Vagina (tissue), 2 donors: ENCODE data around the gene TRIM33. TPM values are rescaled to one million over a fixed set of nuclear protein-coding genes. Genes with fewer than 3 reads are reported as not detected.

ENCODE experiments used
- DNase-seq, 2 donors: peaks; one replicate each; pipeline ENCODE4 v3.0.0-alpha.2; 2017; ENCODE audit errors: extremely low spot score in 2 of 2
- H3K27ac ChIP-seq: fragments of 200-600 bp; sonication (generic); one replicate; pipeline ENCODE4 v1.5.1; 2019
- H3K27me3 ChIP-seq: fragments of 200-600 bp; sonication (generic); one replicate; pipeline ENCODE4 v1.5.1; 2019
- H3K36me3 ChIP-seq, 2 donors: fragments of 200-600 bp; sonication (generic); one replicate each; pipeline ENCODE4 v1.5.1; 2017 to 2019
- H3K4me1 ChIP-seq: fragments of 200-600 bp; sonication (generic); one replicate; pipeline ENCODE4 v1.5.1; 2019
- H3K4me3 ChIP-seq, 2 donors: fragments of 200-600 bp; sonication (generic); 1 replicate in 1 of 2; 2 replicates in 1 of 2; pipeline ENCODE4 v1.5.1; 2016 to 2019
- H3K9me3 ChIP-seq: fragments of 200-600 bp; sonication (generic); one replicate; pipeline ENCODE4 v1.5.1; 2019
- CTCF ChIP-seq, 3 experiments: fragments of 450-650 bp in 2 of 3; fragments of 200-600 bp in 1 of 3; sonication (generic) in 1 of 3; IDR thresholded peaks; one replicate each; pipeline ENCODE4 v1.5.1; 2017 to 2019; ENCODE audit warnings: antibody characterized with exemption in 3 of 3, mild to moderate bottlenecking in 2 of 3, moderate library complexity in 2 of 3
- POLR2A ChIP-seq, 2 donors: fragments of 450-650 bp; IDR thresholded peaks; one replicate each; pipeline ENCODE4 v1.6.1; 2017; ENCODE audit warnings: antibody characterized with exemption in 2 of 2, mild to moderate bottlenecking in 2 of 2, moderate library complexity in 2 of 2
- POLR2AphosphoS5 ChIP-seq, 2 donors: sonication (generic); formaldehyde crosslinking; IDR thresholded peaks; one replicate each; pipeline ENCODE4 v1.9.0; 2017; ENCODE audit warnings: antibody characterized with exemption in 2 of 2, mild to moderate bottlenecking in 2 of 2, low read depth in 1 of 2; ENCODE audit not compliant: insufficient read depth in 1 of 2
- intact Hi-C: fragments of 100-400 bp; cut with DNase I; formaldehyde crosslinking; loops from one replicate; pipeline ENCODE4 v1.15.1; 2023
- total RNA-seq: library from RNA; depleted of rRNA; stranded (reverse); fragments of >200 nt; gene quantifications from one replicate; pipeline ENCODE4 v1.2.3, GENCODE V29; 2016

The TRIM33 gene
- total RNA-seq, 1 donor from 2014 or later: 35.8 TPM

- H3K4me1 ChIP-seq: peaks cover 16% of the 10 kb centered on the region
- no peaks in the 10 kb centered on the region for H3K27me3 ChIP-seq
- H3K9me3 ChIP-seq: no peaks in the 10 kb centered on the region
- peak; percentile 67 to 69 for DNase-seq
- no peak overlapping the region for H3K27ac ChIP-seq
- TF ChIP-seq POLR2A (IDR thresholded peaks at IDR 0.05): no peak
- no peak for TF ChIP-seq CTCF (IDR thresholded peaks at IDR 0.05)
- no peak for TF ChIP-seq POLR2AphosphoS5 (IDR thresholded peaks at IDR 0.05; ENCODE audit: insufficient read depth in 1 of 2, low read depth in 1 of 2)
- no peak overlapping the region for H3K4me3 ChIP-seq
- no peaks in the 10 kb centered on the region for H3K36me3 ChIP-seq
- intact Hi-C loops: loop anchor here (10.0 kb wide), 1 partner anchor 75 kb away; no protein-coding TSS in a partner anchor
Measured at GRCh38 chr1:114349891-114350605, 161.0 kb downstream of the TRIM33 start.

GRCh38 chr1:114347431-114348209 lies 163.4 kb downstream of the TRIM33 start:
- peaks cover 4% of the 10 kb centered on the region for H3K4me1 ChIP-seq
- peak; percentile 74 to 77 for DNase-seq
- no peak overlapping the region for H3K4me3 ChIP-seq
- H3K27ac ChIP-seq: no peak overlapping the region
- no peaks in the 10 kb centered on the region for H3K27me3 ChIP-seq
- TF ChIP-seq CTCF (IDR thresholded peaks at IDR 0.05) (no peak), POLR2AphosphoS5 (IDR thresholded peaks at IDR 0.05; ENCODE audit: insufficient read depth in 1 of 2, low read depth in 1 of 2) (no peak), POLR2A (IDR thresholded peaks at IDR 0.05) (no peak)
- intact Hi-C loops: loop anchor here (10.0 kb wide), 1 partner anchor 77 kb away; no protein-coding TSS in a partner anchor
- H3K36me3 ChIP-seq: no peaks in the 10 kb centered on the region
- no peaks in the 10 kb centered on the region for H3K9me3 ChIP-seq

GRCh38 chr1:114346480-114347029 lies 164.4 kb downstream of the TRIM33 start:
- peak; percentile 99 to 100 (median 99) for TF ChIP-seq CTCF (IDR thresholded peaks at IDR 0.05)
- no peak for TF ChIP-seq POLR2A (IDR thresholded peaks at IDR 0.05)
- peak; percentile 76 to 85 for TF ChIP-seq POLR2AphosphoS5 (IDR thresholded peaks at IDR 0.05; ENCODE audit: insufficient read depth in 1 of 2, low read depth in 1 of 2)
- no peaks in the 10 kb centered on the region for H3K36me3 ChIP-seq
- peaks cover 4% of the 10 kb centered on the region for H3K4me1 ChIP-seq
- peak overlapping the region; percentile 44 to 55 for H3K4me3 ChIP-seq
- peak overlapping the region; percentile 82 for H3K27ac ChIP-seq
- H3K9me3 ChIP-seq: no peaks in the 10 kb centered on the region
- no peaks in the 10 kb centered on the region for H3K27me3 ChIP-seq
- peak in 1 of 2 donors; percentile 94 for DNase-seq
- intact Hi-C loops: loop anchor here (10.0 kb wide), 1 partner anchor 78 kb away; no protein-coding TSS in a partner anchor

- H3K9me3 ChIP-seq: no peaks in the 10 kb centered on the region
- H3K27ac ChIP-seq: peak overlapping the region; percentile 82
- H3K36me3 ChIP-seq: no peaks in the 10 kb centered on the region
- H3K27me3 ChIP-seq: no peaks in the 10 kb centered on the region
- peaks cover 4% of the 10 kb centered on the region for H3K4me1 ChIP-seq
- H3K4me3 ChIP-seq: peak overlapping the region; percentile 44 to 55
- TF ChIP-seq CTCF (IDR thresholded peaks at IDR 0.05) (no peak), POLR2A (IDR thresholded peaks at IDR 0.05) (no peak), POLR2AphosphoS5 (IDR thresholded peaks at IDR 0.05; ENCODE audit: insufficient read depth in 1 of 2, low read depth in 1 of 2) (no peak)
- DNase-seq: peak; percentile 61 to 87
- intact Hi-C loops: loop anchor here (10.0 kb wide), 1 partner anchor 79 kb away; no protein-coding TSS in a partner anchor
Measured at GRCh38 chr1:114345930-114346479, 165.0 kb downstream of the TRIM33 start.
